T-cell (primary cell): Measurements from ENCODE around the gene POU4F3. TPM values are rescaled to one million over a fixed set of nuclear protein-coding genes. Genes with fewer than 3 reads are reported as not detected.

Source experiments
- ATAC-seq, 4 experiments: fragments of 200-7000 bp in 3 of 4; fragments of 150-1000 bp in 1 of 4; cut with Tn5 transposase; replicated peaks in 1 of 4; 1 replicate in 3 of 4; 2 replicates in 1 of 4; pipeline ENCODE4 v1.10.0; 2021; ENCODE audit warnings: moderate library complexity in 3 of 4, mild to moderate bottlenecking in 2 of 4, moderate number of reproducible peaks in 1 of 4
- CTCF ChIA-PET, 2 donors: fragments of 300-600 bp; sonication (Branson Sonifier 250); formaldehyde crosslinking; loops; one replicate each; lab custom pipeline; 2022; ENCODE audit warnings: antibody characterized with exemption in 2 of 2; lab: Charles Lee
- POLR2A ChIA-PET, 2 donors: fragments of 300-600 bp; sonication (Branson Sonifier 250); formaldehyde crosslinking; loops; one replicate each; lab custom pipeline; 2022; ENCODE audit warnings: antibody characterized with exemption in 2 of 2; lab: Charles Lee
- DNase-seq, 35 experiments: peaks; one replicate each; pipeline versions ENCODE4 v3.0.0 to v3.0.0-alpha.2; 2013 to 2023
- H3K27ac ChIP-seq: one replicate; pipeline ENCODE4 v1.5.1; 2013; ENCODE audit warnings: low read length
- H3K27me3 ChIP-seq, 2 experiments: replicated peaks in 1 of 2; 1 replicate in 1 of 2; 2 replicates in 1 of 2; pipeline versions ENCODE4 v1.6.1 to v1.7.0; 2013; ENCODE audit warnings: low read length in 1 of 2, mixed read lengths in 1 of 2; ENCODE audit not compliant: control insufficient read depth in 2 of 2, insufficient read depth in 2 of 2; ENCODE audit errors: extremely low read depth in 1 of 2
- H3K36me3 ChIP-seq, 2 donors: 1 replicate in 1 of 2; 2 replicates in 1 of 2; pipeline versions ENCODE4 v1.6.1 to v1.7.0; 2013; ENCODE audit warnings: low read length in 1 of 2; ENCODE audit not compliant: control insufficient read depth in 2 of 2, insufficient read depth in 1 of 2; ENCODE audit errors: extremely low read depth in 1 of 2
- H3K4me1 ChIP-seq, 2 experiments: 1 replicate in 1 of 2; 2 replicates in 1 of 2; pipeline versions ENCODE4 v1.6.1 to v1.7.0; 2013; ENCODE audit warnings: low read length in 2 of 2, mixed read lengths in 1 of 2; ENCODE audit not compliant: insufficient read depth in 2 of 2, control insufficient read depth in 1 of 2; ENCODE audit errors: extremely low read depth in 1 of 2
- H3K4me3 ChIP-seq, 2 donors: 1 replicate in 1 of 2; 2 replicates in 1 of 2; pipeline versions ENCODE4 v1.5.1 to v1.7.0; 2013; ENCODE audit warnings: mild to moderate bottlenecking in 2 of 2, low read length in 1 of 2, moderate library complexity in 1 of 2; ENCODE audit not compliant: control insufficient read depth in 1 of 2; ENCODE audit errors: extremely low read depth in 1 of 2
- H3K9me3 ChIP-seq: 2 replicates; pipeline ENCODE4 v1.7.0; 2013
- H3K27ac Mint-ChIP-seq, 2 donors: one replicate each; pipeline ENCODE4 v1.8.0; 2020 to 2021; ENCODE audit warnings: mild to moderate bottlenecking in 2 of 2, mixed read lengths in 2 of 2
- H3K27me3 Mint-ChIP-seq, 2 donors: one replicate each; pipeline ENCODE4 v1.8.0; 2021 to 2022; ENCODE audit warnings: mixed read lengths in 2 of 2
- H3K36me3 Mint-ChIP-seq: one replicate; pipeline ENCODE4 v1.8.0; 2021; ENCODE audit warnings: mixed read lengths
- H3K4me1 Mint-ChIP-seq, 3 donors: one replicate each; pipeline ENCODE4 v1.8.0; 2020 to 2022; ENCODE audit warnings: mixed read lengths in 3 of 3, mild to moderate bottlenecking in 1 of 3
- H3K4me3 Mint-ChIP-seq, 3 donors: one replicate each; pipeline ENCODE4 v1.8.0; 2020 to 2022; ENCODE audit warnings: mild to moderate bottlenecking in 3 of 3, mixed read lengths in 3 of 3, moderate library complexity in 3 of 3
- H3K9me3 Mint-ChIP-seq, 3 donors: one replicate each; pipeline ENCODE4 v1.8.0; 2020 to 2022; ENCODE audit warnings: mixed read lengths in 3 of 3
- WGBS: methylation state at CpG from one replicate; pipeline ENCODE4 v1.1.5; 2013; ENCODE audit warnings: missing lambda C conversion rate; ENCODE audit not compliant: insufficient coverage; 5-methylcytosine and 5-hydroxymethylcytosine counted together
- total RNA-seq, 35 experiments: library from RNA in 6 of 35; stranded (reverse) in 6 of 35; fragments of 120-200 nt in 1 of 35; gene quantifications; one replicate each; pipeline versions ENCODE4 v1.2.1 to v1.2.4 and lab custom pipeline; 2013 to 2026

Gene POU4F3
- total RNA-seq, 5 donors from 2014 or later (not counting 1 experiment from before 2014, with no cell fraction given): 0.10 to 0.19 TPM; not detected in 3

DNA sequence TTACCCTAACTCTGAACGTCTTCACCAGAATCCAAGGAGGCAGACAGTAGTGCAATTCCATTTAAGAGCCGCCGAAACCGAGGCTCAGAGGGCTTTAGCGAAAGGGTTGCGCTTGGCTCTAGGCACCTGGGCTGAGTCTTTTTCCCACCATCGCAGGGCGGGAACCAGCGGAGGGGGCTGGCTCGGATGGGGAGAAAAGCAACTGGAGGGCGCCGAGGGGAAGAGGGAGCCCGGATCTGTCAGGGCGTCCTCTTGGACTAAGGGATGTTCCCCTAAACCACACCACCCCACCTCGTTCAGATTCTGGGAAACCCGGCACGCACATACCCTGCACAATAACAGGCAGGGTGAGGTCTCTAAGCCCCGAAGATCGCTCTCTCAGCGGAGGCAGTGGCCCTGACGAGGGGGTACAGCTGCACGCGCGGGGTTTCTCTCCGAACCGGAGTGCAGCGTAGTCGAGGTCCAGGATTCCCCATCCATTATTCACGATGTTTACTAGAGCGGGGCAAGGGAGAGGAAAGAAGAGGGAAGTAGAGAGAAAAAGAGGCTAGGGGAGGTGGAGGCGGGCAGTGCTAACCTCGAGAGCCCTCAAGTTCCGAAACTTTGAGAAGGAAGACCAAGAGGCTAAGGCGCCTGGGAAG, 1.3 kb upstream of the POU4F3 start:
- Histone ChIP-seq H3K4me1 (no peaks in the 10 kb centered on the region), H3K36me3 (no peaks in the 10 kb centered on the region), H3K9me3 (no peaks in the 10 kb centered on the region), H3K27ac (no peak overlapping the region), H3K27me3 (peaks cover 27 to 67% of the 10 kb centered on the region in 2 experiments), H3K4me3 (no peak overlapping the region)
- peaks cover 2 to 12% (median 5%) of the 10 kb centered on the region in 3 donors for H3K4me1 Mint-ChIP-seq
- H3K36me3 Mint-ChIP-seq: no peaks in the 10 kb centered on the region
- POLR2A ChIA-PET: no interaction called here
- H3K27me3 Mint-ChIP-seq: peaks cover 76 to 95% of the 10 kb centered on the region in 2 donors
- no peak for ATAC-seq
- WGBS: 12% methylated on average over 13 of the region's 34 CpGs
- H3K27ac Mint-ChIP-seq: no peak overlapping the region
- CTCF ChIA-PET: no interaction called here
- no peak for DNase-seq
- H3K9me3 Mint-ChIP-seq: peaks cover 0 to 3% (median 0%) of the 10 kb centered on the region in 3 donors
- peak overlapping the region in 1 of 3 donors; percentile 38 for H3K4me3 Mint-ChIP-seq

DNA sequence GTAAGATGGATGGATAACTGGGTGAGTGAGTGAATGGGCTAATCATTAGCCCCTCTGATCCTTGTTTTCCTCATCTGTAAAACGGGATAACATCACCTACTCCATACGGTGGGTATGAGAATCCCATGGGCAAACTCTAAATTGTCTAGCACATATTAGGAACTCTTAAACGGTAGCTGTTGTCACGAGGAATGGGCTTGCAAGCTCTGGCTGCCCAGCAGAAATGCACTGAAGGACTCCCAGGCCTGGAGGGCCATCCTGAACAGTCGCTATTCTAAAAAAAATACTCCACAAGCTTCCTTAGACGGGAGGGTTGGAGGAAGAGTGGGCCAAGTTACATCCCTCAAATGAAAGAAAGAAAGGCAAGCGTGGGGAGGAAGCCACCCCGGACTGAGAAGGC, 711 bp upstream of the POU4F3 start:
- Mint-ChIP-seq H3K9me3 (peaks cover 0 to 3% (median 0%) of the 10 kb centered on the region in 3 donors), H3K4me3 (peak overlapping the region in 1 of 3 donors; percentile 38), H3K4me1 (peaks cover 2 to 12% (median 5%) of the 10 kb centered on the region in 3 donors), H3K27me3 (peaks cover 75 to 95% of the 10 kb centered on the region in 2 donors), H3K27ac (no peak overlapping the region), H3K36me3 (no peaks in the 10 kb centered on the region)
- ChIA-PET CTCF (no interaction called here), POLR2A (no interaction called here)
- ATAC-seq (no peak), DNase-seq (no peak)
- H3K27me3 ChIP-seq: peaks cover 26 to 72% of the 10 kb centered on the region in 2 experiments
- WGBS: no CpG with 5 or more reads among the region's 8 CpGs
- H3K36me3 ChIP-seq: no peaks in the 10 kb centered on the region
- no peaks in the 10 kb centered on the region for H3K9me3 ChIP-seq
- no peak overlapping the region for H3K27ac ChIP-seq
- no peaks in the 10 kb centered on the region for H3K4me1 ChIP-seq
- H3K4me3 ChIP-seq: no peak overlapping the region

DNA sequence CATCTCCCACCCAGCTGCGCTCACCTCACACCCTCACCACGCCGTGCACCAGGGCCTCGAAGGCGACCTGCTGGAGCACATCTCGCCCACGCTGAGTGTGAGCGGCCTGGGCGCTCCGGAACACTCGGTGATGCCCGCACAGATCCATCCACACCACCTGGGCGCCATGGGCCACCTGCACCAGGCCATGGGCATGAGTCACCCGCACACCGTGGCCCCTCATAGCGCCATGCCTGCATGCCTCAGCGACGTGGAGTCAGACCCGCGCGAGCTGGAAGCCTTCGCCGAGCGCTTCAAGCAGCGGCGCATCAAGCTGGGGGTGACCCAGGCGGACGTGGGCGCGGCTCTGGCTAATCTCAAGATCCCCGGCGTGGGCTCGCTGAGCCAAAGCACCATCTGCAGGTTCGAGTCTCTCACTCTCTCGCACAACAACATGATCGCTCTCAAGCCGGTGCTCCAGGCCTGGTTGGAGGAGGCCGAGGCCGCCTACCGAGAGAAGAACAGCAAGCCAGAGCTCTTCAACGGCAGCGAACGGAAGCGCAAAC, 1.1 kb downstream of the POU4F3 start:
- ChIA-PET CTCF (no interaction called here), POLR2A (no interaction called here)
- Histone ChIP-seq H3K9me3 (no peaks in the 10 kb centered on the region), H3K4me1 (peaks cover 0 to 3% of the 10 kb centered on the region in 2 experiments), H3K27ac (no peak overlapping the region), H3K27me3 (peaks cover 27 to 79% of the 10 kb centered on the region in 2 experiments), H3K36me3 (no peaks in the 10 kb centered on the region), H3K4me3 (no peak overlapping the region)
- 17% methylated on average over 44 of the region's 44 CpGs for WGBS
- DNase-seq: no peak
- H3K36me3 Mint-ChIP-seq: no peaks in the 10 kb centered on the region
- H3K27ac Mint-ChIP-seq: no peak overlapping the region
- no peak overlapping the region for H3K4me3 Mint-ChIP-seq
- H3K27me3 Mint-ChIP-seq: peaks cover 71 to 95% of the 10 kb centered on the region in 2 donors
- H3K9me3 Mint-ChIP-seq: peaks cover 0 to 3% (median 0%) of the 10 kb centered on the region in 3 donors
- H3K4me1 Mint-ChIP-seq: peaks cover 9 to 15% (median 12%) of the 10 kb centered on the region in 3 donors
- ATAC-seq: no peak

DNA sequence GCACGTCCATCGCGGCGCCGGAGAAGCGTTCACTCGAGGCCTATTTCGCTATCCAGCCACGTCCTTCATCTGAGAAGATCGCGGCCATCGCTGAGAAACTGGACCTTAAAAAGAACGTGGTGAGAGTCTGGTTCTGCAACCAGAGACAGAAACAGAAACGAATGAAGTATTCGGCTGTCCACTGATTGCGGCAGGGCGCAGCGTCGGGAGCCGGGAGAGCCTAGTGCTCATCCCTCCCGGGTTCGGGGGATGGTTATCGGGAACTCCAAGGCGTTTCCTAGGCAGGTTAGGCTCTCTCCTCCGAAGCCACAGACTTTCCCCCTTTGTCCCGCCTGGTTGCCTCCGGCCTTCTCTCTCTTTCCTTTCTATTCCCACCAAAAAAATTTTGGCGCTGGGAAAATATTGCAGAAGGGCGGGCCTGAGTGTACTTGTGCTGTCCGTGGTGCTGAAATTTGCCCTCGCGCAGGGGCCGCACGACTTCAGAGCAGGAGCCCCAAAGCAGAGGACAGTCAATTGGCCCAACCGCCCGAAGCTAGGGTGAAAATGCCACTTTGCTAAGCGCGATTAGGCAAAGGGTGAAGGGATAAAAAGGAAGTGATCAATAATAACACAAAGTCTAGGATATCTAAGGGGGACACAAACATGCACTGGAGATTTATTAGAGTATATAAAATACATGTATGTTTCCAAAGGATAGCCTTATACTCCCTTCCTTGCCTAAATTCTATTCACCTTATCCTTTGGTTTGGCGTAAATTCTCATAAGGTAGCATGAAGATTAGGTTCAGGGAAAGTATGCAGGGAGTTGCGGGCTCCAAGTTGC, 1.8 kb downstream of the POU4F3 start:
- no peak overlapping the region for H3K4me3 Mint-ChIP-seq

DNA sequence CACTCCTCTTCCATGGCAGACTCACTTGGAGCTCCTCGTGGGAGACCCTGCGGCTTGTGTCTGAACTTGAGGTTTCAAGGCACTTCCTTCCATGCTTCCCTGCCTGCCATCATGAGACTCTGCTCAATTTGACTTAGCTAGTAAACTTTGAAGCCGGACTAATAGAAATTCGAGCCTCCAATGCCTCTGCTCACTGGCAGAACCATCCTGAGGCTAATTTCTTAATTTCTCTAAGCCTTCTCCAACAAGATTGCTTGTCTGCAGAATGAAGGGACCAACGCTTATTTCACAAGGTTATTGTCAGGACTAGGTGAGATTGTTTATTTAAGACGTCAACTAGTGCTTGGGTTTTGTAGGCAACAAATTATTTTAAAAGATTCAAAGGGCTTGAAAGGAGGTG, 3.2 kb downstream of the POU4F3 start:
- Mint-ChIP-seq H3K27ac (no peak overlapping the region), H3K9me3 (peaks cover 0 to 3% (median 0%) of the 10 kb centered on the region in 3 donors), H3K4me3 (no peak overlapping the region), H3K36me3 (peaks cover 3% of the 10 kb centered on the region), H3K27me3 (peaks cover 74 to 95% of the 10 kb centered on the region in 2 donors), H3K4me1 (peaks cover 19 to 26% (median 25%) of the 10 kb centered on the region in 3 donors)
- Histone ChIP-seq H3K27me3 (peaks cover 22 to 95% of the 10 kb centered on the region in 2 experiments), H3K36me3 (no peaks in the 10 kb centered on the region), H3K27ac (no peak overlapping the region), H3K4me1 (peaks cover 0 to 12% of the 10 kb centered on the region in 2 experiments), H3K9me3 (no peaks in the 10 kb centered on the region), H3K4me3 (no peak overlapping the region)
- ATAC-seq (no peak), DNase-seq (no peak)
- ChIA-PET POLR2A (interaction anchor here in 1 of 2 donors (0.6 kb wide), 1 partner anchor 240 kb away, joined by 6 read pairs; no protein-coding TSS in a partner anchor), CTCF (no interaction called here)
- 7% methylated on average over 4 of the region's 6 CpGs for WGBS

More for the DNA sequence above, 1.8 kb downstream of the POU4F3 start:
- peak in 3 of 35 experiments; percentile 1 to 22 (median 11) for DNase-seq
- POLR2A ChIA-PET: no interaction called here
- Mint-ChIP-seq H3K27me3 (peaks cover 75 to 96% of the 10 kb centered on the region in 2 donors), H3K27ac (no peak overlapping the region), H3K36me3 (no peaks in the 10 kb centered on the region), H3K4me1 (peaks cover 14 to 19% (median 17%) of the 10 kb centered on the region in 3 donors), H3K9me3 (peaks cover 0 to 3% (median 0%) of the 10 kb centered on the region in 3 donors)
- CTCF ChIA-PET: no interaction called here
- ATAC-seq: no peak
- no peaks in the 10 kb centered on the region for H3K9me3 ChIP-seq
- no peaks in the 10 kb centered on the region for H3K36me3 ChIP-seq
- H3K27ac ChIP-seq: no peak overlapping the region
- peaks cover 0 to 8% of the 10 kb centered on the region in 2 experiments for H3K4me1 ChIP-seq
- peaks cover 25 to 86% of the 10 kb centered on the region in 2 experiments for H3K27me3 ChIP-seq
- no peak overlapping the region for H3K4me3 ChIP-seq
- WGBS: 16% methylated on average over 25 of the region's 40 CpGs

DNA sequence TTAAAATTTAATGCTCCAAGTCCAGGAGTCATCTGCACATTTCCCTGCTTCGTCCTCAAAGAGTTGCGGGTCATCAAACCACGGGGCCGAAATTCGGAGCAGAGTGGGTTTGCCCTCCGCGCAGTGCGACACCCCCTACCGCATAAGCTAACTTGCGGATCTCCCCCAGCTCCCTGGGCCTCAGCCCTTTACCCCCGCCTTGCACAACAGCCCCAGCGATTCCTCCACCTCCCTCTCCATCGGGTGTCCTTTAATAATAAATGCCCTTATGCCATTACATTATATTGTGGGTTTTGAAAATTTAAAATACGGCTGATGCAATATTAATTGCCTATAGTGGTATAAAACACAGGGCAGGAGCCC, 3.9 kb downstream of the POU4F3 start:
- WGBS: 6% methylated on average over 4 of the region's 14 CpGs
- no peak overlapping the region for H3K4me3 ChIP-seq
- H3K36me3 Mint-ChIP-seq: peaks cover 3% of the 10 kb centered on the region
- CTCF ChIA-PET: no interaction called here
- peaks cover 73 to 91% of the 10 kb centered on the region in 2 donors for H3K27me3 Mint-ChIP-seq
- ATAC-seq (no peak), DNase-seq (no peak)
- no peak overlapping the region for H3K27ac Mint-ChIP-seq
- POLR2A ChIA-PET: no interaction called here
- H3K27ac ChIP-seq: no peak overlapping the region
- H3K9me3 ChIP-seq: no peaks in the 10 kb centered on the region
- H3K36me3 ChIP-seq: no peaks in the 10 kb centered on the region
- peaks cover 20 to 89% of the 10 kb centered on the region in 2 experiments for H3K27me3 ChIP-seq
- peaks cover 0 to 3% (median 0%) of the 10 kb centered on the region in 3 donors for H3K9me3 Mint-ChIP-seq
- peaks cover 0 to 12% of the 10 kb centered on the region in 2 experiments for H3K4me1 ChIP-seq
- H3K4me3 Mint-ChIP-seq: no peak overlapping the region
- peaks cover 19 to 26% (median 25%) of the 10 kb centered on the region in 3 donors for H3K4me1 Mint-ChIP-seq
